Adipocyte (in vitro differentiated cells): ENCODE results near the gene MFAP3.

ENCODE experiments used
- DNase-seq: peaks from one replicate; pipeline ENCODE4 v3.0.0-alpha.2; 2015; ENCODE audit warnings: low read depth
- H3K27me3 ChIP-seq: replicated peaks from 2 replicates; pipeline ENCODE4 v1.7.0; 2013; ENCODE audit warnings: mild to moderate bottlenecking, low read length, moderate library complexity; ENCODE audit not compliant: control insufficient read depth, insufficient read depth
- H3K36me3 ChIP-seq: 2 replicates; pipeline ENCODE4 v1.7.0; 2013; ENCODE audit warnings: low read length, mild to moderate bottlenecking, moderate library complexity; ENCODE audit not compliant: control insufficient read depth, insufficient read depth, severe bottlenecking
- H3K4me1 ChIP-seq: 2 replicates; pipeline ENCODE4 v1.7.0; 2013; ENCODE audit warnings: mild to moderate bottlenecking, low read length, moderate library complexity; ENCODE audit not compliant: control insufficient read depth, insufficient read depth
- H3K4me3 ChIP-seq: 2 replicates; pipeline ENCODE4 v1.7.0; 2013; ENCODE audit warnings: mild to moderate bottlenecking, low read length, moderate library complexity
- H3K9ac ChIP-seq: 2 replicates; pipeline ENCODE4 v1.7.0; 2013; ENCODE audit warnings: mild to moderate bottlenecking, low read length, moderate library complexity
- H3K9me3 ChIP-seq: 2 replicates; pipeline ENCODE4 v1.7.0; 2013; ENCODE audit warnings: mild to moderate bottlenecking, low read length, moderate library complexity; ENCODE audit not compliant: control insufficient read depth

MFAP3 gene

GRCh38 chr5:154093142-154093532 is 54.4 kb downstream of the MFAP3 start:
- no peak overlapping the region for H3K9ac ChIP-seq
- no peak for DNase-seq
- H3K4me3 ChIP-seq, result no peak overlapping the region
- peaks cover 3% of the 10 kb centered on the region for H3K27me3 ChIP-seq
- H3K36me3 ChIP-seq, result no peaks in the 10 kb centered on the region
- H3K4me1 ChIP-seq, result peaks cover 21% of the 10 kb centered on the region
- H3K9me3 ChIP-seq, result no peaks in the 10 kb centered on the region

GRCh38 chr5:154095904-154096303 is 57.1 kb downstream of the MFAP3 start:
- no peaks in the 10 kb centered on the region for H3K27me3 ChIP-seq
- H3K9ac ChIP-seq, result no peak overlapping the region
- DNase-seq, result no peak
- no peaks in the 10 kb centered on the region for H3K36me3 ChIP-seq
- H3K4me1 ChIP-seq, result peaks cover 21% of the 10 kb centered on the region
- H3K9me3 ChIP-seq, result no peaks in the 10 kb centered on the region
- no peak overlapping the region for H3K4me3 ChIP-seq

- H3K36me3 ChIP-seq, result no peaks in the 10 kb centered on the region
- no peak overlapping the region for H3K4me3 ChIP-seq
- H3K9ac ChIP-seq, result no peak overlapping the region
- no peaks in the 10 kb centered on the region for H3K9me3 ChIP-seq
- no peaks in the 10 kb centered on the region for H3K27me3 ChIP-seq
- H3K4me1 ChIP-seq, result peaks cover 13% of the 10 kb centered on the region
- no peak for DNase-seq
Observed at GRCh38 chr5:154097031-154097430, 58.3 kb downstream of the MFAP3 start.

GRCh38 chr5:154098465-154098864 is 59.7 kb downstream of the MFAP3 start:
- Histone ChIP-seq H3K9me3 (no peaks in the 10 kb centered on the region), H3K4me3 (no peak overlapping the region), H3K4me1 (no peaks in the 10 kb centered on the region), H3K9ac (no peak overlapping the region), H3K36me3 (no peaks in the 10 kb centered on the region), H3K27me3 (no peaks in the 10 kb centered on the region)
- no peak for DNase-seq

- no peak overlapping the region for H3K9ac ChIP-seq
- no peaks in the 10 kb centered on the region for H3K9me3 ChIP-seq
- no peak overlapping the region for H3K4me3 ChIP-seq
- H3K4me1 ChIP-seq, result no peaks in the 10 kb centered on the region
- H3K36me3 ChIP-seq, result no peaks in the 10 kb centered on the region
- no peak for DNase-seq
- no peaks in the 10 kb centered on the region for H3K27me3 ChIP-seq
Observed at GRCh38 chr5:154101184-154101583, 62.4 kb downstream of the MFAP3 start.

- Histone ChIP-seq H3K4me1 (no peaks in the 10 kb centered on the region), H3K4me3 (no peak overlapping the region), H3K27me3 (no peaks in the 10 kb centered on the region), H3K9ac (no peak overlapping the region), H3K36me3 (no peaks in the 10 kb centered on the region), H3K9me3 (no peaks in the 10 kb centered on the region)
- no peak for DNase-seq
Observed at GRCh38 chr5:154103233-154103632, 64.5 kb downstream of the MFAP3 start.
